C1 segment of cervical spinal cord (tissue), 14 donors: ENCODE data around the gene AIFM3.
A peak's percentile ranks its signal among the peaks of the same experiment; 100 is the strongest.

ENCODE experiments used
- DNase-seq, 14 donors: peaks; one replicate each; lab custom pipeline; 2025; lab: John Stamatoyannopoulos, UW

AIFM3 gene

GRCh38 chr22:20990184-20991180 lies 23.4 kb downstream of the AIFM3 start:
- DNase-seq = no peak

GRCh38 chr22:20991252-20992055 lies 24.4 kb downstream of the AIFM3 start:
- DNase-seq = no peak

- no peak for DNase-seq
Measured at GRCh38 chr22:20992056-20992442, 25.0 kb downstream of the AIFM3 start.

- peak in 1 of 14 donors; percentile 39 for DNase-seq
Measured at GRCh38 chr22:20992456-20993303, 25.6 kb downstream of the AIFM3 start.

- no peak for DNase-seq
Measured at GRCh38 chr22:20993304-20994127, 26.5 kb downstream of the AIFM3 start.

- DNase-seq = no peak
Measured at GRCh38 chr22:20994128-20994901, 27.3 kb downstream of the AIFM3 start.

GRCh38 chr22:20994902-20995241 lies 27.8 kb downstream of the AIFM3 start:
- DNase-seq = no peak

GRCh38 chr22:20995329-20996030 lies 28.4 kb downstream of the AIFM3 start:
- DNase-seq = no peak

- no peak for DNase-seq
Measured at GRCh38 chr22:20996031-20996410, 29.0 kb downstream of the AIFM3 start.

GRCh38 chr22:20996598-20997535 lies 29.8 kb downstream of the AIFM3 start:
- DNase-seq = no peak

GRCh38 chr22:20997536-20998257 lies 30.6 kb downstream of the AIFM3 start:
- DNase-seq = no peak

- no peak for DNase-seq
Measured at GRCh38 chr22:20998411-20999336, 31.6 kb downstream of the AIFM3 start.

GRCh38 chr22:20999350-21000206 lies 32.5 kb downstream of the AIFM3 start:
- DNase-seq = no peak

- DNase-seq = no peak
Measured at GRCh38 chr22:21000207-21000986, 33.3 kb downstream of the AIFM3 start.
